Body of pancreas (tissue), 4 donors: ENCODE measurements around the gene ERBB4. TPM values are rescaled to one million over a fixed set of nuclear protein-coding genes. Genes with fewer than 3 reads are reported as not detected.

Experiments used
- ATAC-seq: fragments of 150-250 bp; one replicate; pipeline ENCODE4 v1.9.1; 2016
- DNase-seq, 4 donors: peaks; one replicate each; pipeline ENCODE4 v3.0.0-alpha.2; 2019
- H3K27ac ChIP-seq, 4 donors: fragments of 200-600 bp; sonication (generic); 1 replicate in 3 of 4; 2 replicates in 1 of 4; pipeline versions ENCODE4 v1.5.1 to v1.6.1; 2016 to 2019; ENCODE audit warnings: mild to moderate bottlenecking in 1 of 4, mixed read lengths in 1 of 4, moderate library complexity in 1 of 4
- H3K27me3 ChIP-seq, 2 donors: fragments of 200-600 bp; sonication (generic); one replicate each; pipeline ENCODE4 v1.6.0; 2016; ENCODE audit warnings: mild to moderate bottlenecking in 1 of 2
- H3K36me3 ChIP-seq, 2 donors: fragments of 200-600 bp; sonication (generic); replicated peaks in 1 of 2; 2 replicates each; pipeline ENCODE4 v1.5.1; 2016; ENCODE audit warnings: low read depth in 2 of 2; ENCODE audit not compliant: insufficient read depth in 1 of 2
- H3K4me1 ChIP-seq: fragments of 200-600 bp; sonication (generic); one replicate; pipeline ENCODE4 v1.6.0; 2016
- H3K4me3 ChIP-seq, 2 donors: fragments of 200-600 bp; sonication (generic); 1 replicate in 1 of 2; 2 replicates in 1 of 2; pipeline ENCODE4 v1.5.1; 2016 to 2019
- H3K9me3 ChIP-seq, 3 donors: fragments of 200-600 bp; sonication (generic); 1 replicate in 2 of 3; 2 replicates in 1 of 3; pipeline ENCODE4 v1.5.1; 2016
- POLR2A ChIP-seq, 3 donors: fragments of 450-650 bp; IDR thresholded peaks; one replicate each; pipeline ENCODE4 v1.6.1; 2016; ENCODE audit warnings: antibody characterized with exemption in 3 of 3, mild to moderate bottlenecking in 2 of 3
- WGBS, 2 donors: methylation state at CpG; one replicate each; pipeline ENCODE4 v1.1.5; 2017; 5-methylcytosine and 5-hydroxymethylcytosine counted together
- intact Hi-C: fragments of 100-400 bp; cut with DNase I; formaldehyde crosslinking; loops from one replicate; pipeline ENCODE4 v1.15.1; 2023
- total RNA-seq, 2 donors: library from RNA; depleted of rRNA; stranded (reverse); fragments of >200 nt; gene quantifications; one replicate each; pipeline ENCODE4 v1.1.0, GENCODE V29; 2016
- TF ChIP-seq, protein P1 (sequence below), 7 experiments: fragments of 450-650 bp in 4 of 7; fragments of 200-600 bp in 3 of 7; sonication (generic) in 3 of 7; IDR thresholded peaks; one replicate each; pipeline ENCODE4 v1.5.1; 2016 to 2019; ENCODE audit warnings: antibody characterized with exemption in 7 of 7

The ERBB4 gene
- total RNA-seq, 2 donors from 2014 or later: 1.6 to 4.4 TPM

DNA sequence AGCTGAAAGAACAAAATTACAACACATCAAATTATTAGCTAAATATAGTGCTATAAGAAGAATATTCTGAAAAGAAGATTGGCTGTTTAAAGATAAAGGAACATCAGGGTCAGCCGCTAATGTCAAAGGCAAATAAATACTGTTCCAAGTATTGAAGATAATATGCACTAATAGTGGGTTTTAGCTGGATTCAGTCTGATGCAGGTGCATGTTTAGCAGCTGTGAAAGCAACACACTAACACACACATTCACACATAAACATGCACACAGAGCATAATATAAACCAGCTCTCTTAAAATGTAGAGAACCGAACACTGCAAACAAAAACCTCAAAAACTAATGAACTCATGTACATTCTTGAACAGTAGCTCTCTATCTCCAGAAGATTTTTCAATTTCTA lies 634.6 kb downstream of the ERBB4 start:
- ATAC-seq: no peak
- WGBS, 2 donors: 69 to 70% methylated on average over 2 of the region's 2 CpGs
- no peak for TF ChIP-seq POLR2A (IDR thresholded peaks at IDR 0.05)
- TF ChIP-seq, protein P1, sequence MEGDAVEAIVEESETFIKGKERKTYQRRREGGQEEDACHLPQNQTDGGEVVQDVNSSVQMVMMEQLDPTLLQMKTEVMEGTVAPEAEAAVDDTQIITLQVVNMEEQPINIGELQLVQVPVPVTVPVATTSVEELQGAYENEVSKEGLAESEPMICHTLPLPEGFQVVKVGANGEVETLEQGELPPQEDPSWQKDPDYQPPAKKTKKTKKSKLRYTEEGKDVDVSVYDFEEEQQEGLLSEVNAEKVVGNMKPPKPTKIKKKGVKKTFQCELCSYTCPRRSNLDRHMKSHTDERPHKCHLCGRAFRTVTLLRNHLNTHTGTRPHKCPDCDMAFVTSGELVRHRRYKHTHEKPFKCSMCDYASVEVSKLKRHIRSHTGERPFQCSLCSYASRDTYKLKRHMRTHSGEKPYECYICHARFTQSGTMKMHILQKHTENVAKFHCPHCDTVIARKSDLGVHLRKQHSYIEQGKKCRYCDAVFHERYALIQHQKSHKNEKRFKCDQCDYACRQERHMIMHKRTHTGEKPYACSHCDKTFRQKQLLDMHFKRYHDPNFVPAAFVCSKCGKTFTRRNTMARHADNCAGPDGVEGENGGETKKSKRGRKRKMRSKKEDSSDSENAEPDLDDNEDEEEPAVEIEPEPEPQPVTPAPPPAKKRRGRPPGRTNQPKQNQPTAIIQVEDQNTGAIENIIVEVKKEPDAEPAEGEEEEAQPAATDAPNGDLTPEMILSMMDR (IDR thresholded peaks at IDR 0.05): no peak
- no peaks in the 10 kb centered on the region for H3K4me1 ChIP-seq
- no peak overlapping the region for H3K27ac ChIP-seq
- H3K4me3 ChIP-seq: no peak overlapping the region
- intact Hi-C loops: no loop called here
- no peaks in the 10 kb centered on the region for H3K9me3 ChIP-seq
- no peaks in the 10 kb centered on the region for H3K36me3 ChIP-seq
- H3K27me3 ChIP-seq: no peaks in the 10 kb centered on the region
- no peak for DNase-seq

- Histone ChIP-seq H3K9me3 (no peaks in the 10 kb centered on the region), H3K27ac (no peak overlapping the region), H3K4me3 (no peak overlapping the region), H3K36me3 (no peaks in the 10 kb centered on the region), H3K4me1 (no peaks in the 10 kb centered on the region), H3K27me3 (no peaks in the 10 kb centered on the region)
- 72 to 82% methylated on average over 6 of the region's 6 CpGs for WGBS, 2 donors
- intact Hi-C loops: no loop called here
- no peak for ATAC-seq
- TF ChIP-seq POLR2A (IDR thresholded peaks at IDR 0.05): no peak
- TF ChIP-seq, protein P1 (IDR thresholded peaks at IDR 0.05): no peak
- DNase-seq: no peak
Measured at GRCh38 chr2:211901226-211901846, 637.3 kb downstream of the ERBB4 start.

DNA sequence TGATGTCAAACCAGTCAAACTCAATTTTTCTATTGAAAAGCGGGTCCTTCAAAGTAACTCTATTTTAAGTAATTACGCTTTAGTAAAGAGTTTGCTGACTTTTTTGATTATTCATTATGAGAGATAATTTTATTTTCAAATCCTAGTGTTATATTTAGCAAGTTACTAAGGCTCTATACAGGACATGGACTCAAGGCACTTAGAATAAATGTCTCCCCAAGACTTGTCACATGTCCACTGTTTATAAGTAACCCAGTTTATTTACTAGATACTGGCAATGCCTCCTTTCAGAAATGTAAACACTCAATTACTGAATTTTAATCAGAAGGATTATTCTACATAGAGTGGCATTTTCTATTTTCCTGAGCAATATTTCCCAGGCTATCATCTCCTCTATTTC lies 638.1 kb downstream of the ERBB4 start:
- Histone ChIP-seq H3K9me3 (no peaks in the 10 kb centered on the region), H3K36me3 (no peaks in the 10 kb centered on the region), H3K4me1 (no peaks in the 10 kb centered on the region), H3K27me3 (no peaks in the 10 kb centered on the region), H3K27ac (no peak overlapping the region), H3K4me3 (no peak overlapping the region)
- DNase-seq: no peak
- WGBS, 2 donors: 63 to 69% methylated on average over 2 of the region's 2 CpGs
- no peak for TF ChIP-seq POLR2A (IDR thresholded peaks at IDR 0.05)
- TF ChIP-seq, protein P1 (IDR thresholded peaks at IDR 0.05): no peak
- no peak for ATAC-seq
- intact Hi-C loops: no loop called here

GRCh38 chr2:211900000-211900399 lies 638.6 kb downstream of the ERBB4 start:
- Histone ChIP-seq H3K4me1 (no peaks in the 10 kb centered on the region), H3K27me3 (no peaks in the 10 kb centered on the region), H3K27ac (no peak overlapping the region), H3K9me3 (no peaks in the 10 kb centered on the region), H3K36me3 (no peaks in the 10 kb centered on the region), H3K4me3 (no peak overlapping the region)
- no peak for DNase-seq
- TF ChIP-seq, protein P1 (IDR thresholded peaks at IDR 0.05): no peak
- no peak for TF ChIP-seq POLR2A (IDR thresholded peaks at IDR 0.05)
- intact Hi-C loops: no loop called here
- 33 to 51% methylated on average over 5 of the region's 5 CpGs for WGBS, 2 donors
- ATAC-seq: no peak

DNA sequence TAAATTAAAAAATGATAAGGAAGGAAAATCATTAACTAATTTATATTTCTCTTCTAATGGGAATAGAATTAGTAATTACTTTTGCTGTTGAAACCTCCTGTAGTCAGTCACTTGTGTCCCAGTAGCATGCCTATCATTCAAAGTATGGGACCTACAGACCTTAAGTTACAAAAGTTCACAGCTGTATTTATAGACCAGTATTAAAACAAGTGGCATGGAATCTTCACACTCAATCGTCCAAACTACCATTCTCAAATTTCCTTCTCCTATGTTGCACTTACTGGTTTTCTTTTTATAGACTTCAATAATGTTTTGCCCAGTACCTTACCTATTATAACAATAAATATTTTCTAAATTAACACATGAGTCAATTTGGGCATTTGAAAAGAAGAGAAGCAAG lies 639.9 kb downstream of the ERBB4 start:
- DNase-seq (no peak), ATAC-seq (no peak)
- H3K9me3 ChIP-seq: no peaks in the 10 kb centered on the region
- no peaks in the 10 kb centered on the region for H3K36me3 ChIP-seq
- no peak overlapping the region for H3K27ac ChIP-seq
- TF ChIP-seq, protein P1 (IDR thresholded peaks at IDR 0.05): no peak
- TF ChIP-seq POLR2A (IDR thresholded peaks at IDR 0.05): no peak
- 53% methylated on average over 1 of the region's 1 CpG for WGBS, 2 donors
- no peak overlapping the region for H3K4me3 ChIP-seq
- H3K27me3 ChIP-seq: no peaks in the 10 kb centered on the region
- intact Hi-C loops: no loop called here
- no peaks in the 10 kb centered on the region for H3K4me1 ChIP-seq
